Activated CD8-positive, alpha-beta memory T cell treated with anti-CD3 and anti-CD28 coated beads for 1 hour (primary cell): Measurements from ENCODE around the gene ANXA1.
"Not testable (repeated sequence)": the region's sequence is repeated elsewhere in the genome, so short reads cannot be mapped to it uniquely, and the experiment has no call there.

Source experiments
- DNase-seq, 2 donors: peaks; one replicate each; pipeline ENCODE4 v3.0.0-alpha.2; 2020; ENCODE audit warnings: low read depth in 1 of 2; ENCODE audit errors: extremely low read depth in 1 of 2

ANXA1 gene

GRCh38 chr9:73167614-73168013, 15.9 kb downstream of the ANXA1 start:
- DNase-seq = no peak

- DNase-seq = no peak
These were observed 16.8 kb downstream of the ANXA1 start for GRCh38 chr9:73168298-73168934.

- DNase-seq = no peak
These were observed 18.7 kb downstream of the ANXA1 start for GRCh38 chr9:73170185-73170957.

GRCh38 chr9:73172901-73173215, 21.2 kb downstream of the ANXA1 start:
- DNase-seq = no peak

GRCh38 chr9:73173557-73174329, 22.1 kb downstream of the ANXA1 start:
- DNase-seq = no peak

GRCh38 chr9:73174330-73174980, 22.8 kb downstream of the ANXA1 start:
- no peak for DNase-seq

GRCh38 chr9:73176450-73176875, 24.8 kb downstream of the ANXA1 start:
- no peak for DNase-seq

- DNase-seq = no peak
These were observed 26.4 kb downstream of the ANXA1 start for GRCh38 chr9:73178044-73178443.

GRCh38 chr9:73179589-73179988, 27.9 kb downstream of the ANXA1 start:
- DNase-seq = no peak

- no peak for DNase-seq
These were observed 28.7 kb downstream of the ANXA1 start for GRCh38 chr9:73180403-73180802.

GRCh38 chr9:73182928-73183327, 31.3 kb downstream of the ANXA1 start:
- DNase-seq = no peak

GRCh38 chr9:73183428-73183827, 31.8 kb downstream of the ANXA1 start:
- DNase-seq = no peak

GRCh38 chr9:73183917-73184861, 32.5 kb downstream of the ANXA1 start:
- no peak for DNase-seq

- DNase-seq = not testable (repeated sequence)
These were observed 39.4 kb downstream of the ANXA1 start for GRCh38 chr9:73191109-73191508.

- no peak for DNase-seq
These were observed 42.6 kb downstream of the ANXA1 start for GRCh38 chr9:73194284-73194683.

GRCh38 chr9:73199448-73199847, 47.8 kb downstream of the ANXA1 start:
- no peak for DNase-seq

GRCh38 chr9:73199886-73200285, 48.2 kb downstream of the ANXA1 start:
- DNase-seq = no peak

GRCh38 chr9:73200694-73201452, 49.2 kb downstream of the ANXA1 start:
- no peak for DNase-seq

GRCh38 chr9:73202980-73203379, 51.3 kb downstream of the ANXA1 start:
- no peak for DNase-seq

GRCh38 chr9:73204936-73205335, 53.3 kb downstream of the ANXA1 start:
- DNase-seq = no peak
